Activated CD8-positive, alpha-beta T cell treated with anti-CD3 and anti-CD28 coated beads, Interleukin-2, amount 10 ng/mL, durations not matched to agents 7 days and 5 days (primary cell): ENCODE results near the gene FFAR3. TPM values are rescaled to one million over a fixed set of nuclear protein-coding genes. Genes with fewer than 3 reads are reported as not detected.

Source experiments
- ATAC-seq: fragments of 150-1000 bp; cut with Tn5 transposase; one replicate; pipeline ENCODE4 v1.10.0; 2021; ENCODE audit warnings: moderate library complexity
- CTCF ChIA-PET: fragments of 350-600 bp; sonication (Branson Sonifier 250); formaldehyde crosslinking; loops from one replicate; lab custom pipeline; 2021; ENCODE audit warnings: antibody characterized with exemption; lab: Charles Lee
- POLR2A ChIA-PET: fragments of 350-600 bp; sonication (Branson Sonifier 250); formaldehyde crosslinking; loops from one replicate; lab custom pipeline; 2021; ENCODE audit warnings: antibody characterized with exemption; lab: Charles Lee
- DNase-seq: peaks from one replicate; pipeline ENCODE4 v3.0.0-alpha.2; 2020
- H3K27ac Mint-ChIP-seq: one replicate; pipeline ENCODE4 v1.8.0; 2021; ENCODE audit warnings: mild to moderate bottlenecking, mixed read lengths
- H3K27me3 Mint-ChIP-seq: one replicate; pipeline ENCODE4 v1.8.0; 2021; ENCODE audit warnings: low read depth, mixed read lengths
- H3K36me3 Mint-ChIP-seq: one replicate; pipeline ENCODE4 v1.8.0; 2021; ENCODE audit warnings: low read depth, mixed read lengths
- H3K4me1 Mint-ChIP-seq: one replicate; pipeline ENCODE4 v1.8.0; 2021; ENCODE audit warnings: low read depth, mixed read lengths
- H3K4me3 Mint-ChIP-seq: one replicate; pipeline ENCODE4 v1.8.0; 2021; ENCODE audit warnings: mild to moderate bottlenecking, mixed read lengths
- H3K9me3 Mint-ChIP-seq: one replicate; pipeline ENCODE4 v1.8.0; 2022; ENCODE audit warnings: mixed read lengths; ENCODE audit not compliant: insufficient read depth
- total RNA-seq, 2 experiments: library from RNA; stranded (reverse); gene quantifications; one replicate each; pipeline ENCODE4 v1.2.3, GENCODE V29; 2021

FFAR3 gene
- not detected for total RNA-seq

- ChIA-PET CTCF (interaction anchor here (0.7 to 4.0 kb wide), 7 partner anchors 10 to 137 kb away, joined by 3 to 21 read pairs (median 5); partner anchors contain the start of gene FFAR1), POLR2A (no interaction called here)
- no peak for DNase-seq
- Mint-ChIP-seq H3K36me3 (no peaks in the 10 kb centered on the region), H3K27ac (no peak within 1 kb of the TSS), H3K4me1 (peaks cover 11% of the 10 kb centered on the region), H3K9me3 (no peaks in the 10 kb centered on the region), H3K27me3 (peaks cover 3% of the 10 kb centered on the region), H3K4me3 (no peak within 1 kb of the TSS)
- no peak for ATAC-seq
Measured at GRCh38 chr19:35357867-35358573, at the start of gene FFAR3. FFAR3 (plus strand) TSS chr19:35358460; CDS start chr19:35358891, 431 bp downstream.

DNA sequence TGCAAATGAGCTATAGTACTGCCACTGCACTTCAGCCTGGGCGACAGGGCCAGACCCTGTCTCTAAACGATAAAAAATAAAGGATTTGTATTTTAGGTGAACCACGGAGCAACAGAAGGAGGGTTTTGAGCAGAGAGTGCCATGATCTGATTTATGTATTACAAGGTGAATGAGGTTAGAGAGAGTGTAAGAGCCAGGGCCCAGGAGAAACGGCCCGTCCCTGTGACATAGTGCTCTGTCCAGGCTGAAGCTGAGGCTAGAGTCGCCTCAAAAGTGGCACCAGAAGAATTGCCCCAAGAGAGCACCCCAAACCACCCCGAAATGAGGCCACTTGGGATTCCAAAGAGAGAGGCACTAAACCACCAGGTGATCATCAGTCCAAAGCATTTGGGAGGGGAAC is 49.4 kb upstream of the FFAR3 start:
- ChIA-PET POLR2A (no interaction called here), CTCF (interaction anchor here (1.2 kb wide), 1 partner anchor 159 kb away, joined by 3 read pairs; no protein-coding TSS in a partner anchor)

GRCh38 chr19:35309481-35310279 is 48.6 kb upstream of the FFAR3 start:
- POLR2A ChIA-PET: no interaction called here
- peaks cover 6% of the 10 kb centered on the region for H3K4me1 Mint-ChIP-seq
- no peak overlapping the region for H3K27ac Mint-ChIP-seq
- CTCF ChIA-PET: no interaction called here
- no peak overlapping the region for H3K4me3 Mint-ChIP-seq
- ATAC-seq (no peak), DNase-seq (no peak)
- H3K36me3 Mint-ChIP-seq: no peaks in the 10 kb centered on the region
- H3K9me3 Mint-ChIP-seq: no peaks in the 10 kb centered on the region
- H3K27me3 Mint-ChIP-seq: no peaks in the 10 kb centered on the region

More for the DNA sequence above, 49.4 kb upstream of the FFAR3 start:
- Mint-ChIP-seq H3K27me3 (no peaks in the 10 kb centered on the region), H3K4me1 (peaks cover 6% of the 10 kb centered on the region), H3K9me3 (no peaks in the 10 kb centered on the region), H3K27ac (peak overlapping the region; percentile 4), H3K36me3 (no peaks in the 10 kb centered on the region), H3K4me3 (no peak overlapping the region)
- DNase-seq: no peak
- no peak for ATAC-seq

GRCh38 chr19:35310331-35310730 is 47.9 kb upstream of the FFAR3 start:
- Mint-ChIP-seq H3K27ac (no peak overlapping the region), H3K27me3 (no peaks in the 10 kb centered on the region), H3K4me1 (peaks cover 6% of the 10 kb centered on the region), H3K9me3 (no peaks in the 10 kb centered on the region), H3K36me3 (no peaks in the 10 kb centered on the region), H3K4me3 (no peak overlapping the region)
- POLR2A ChIA-PET: no interaction called here
- CTCF ChIA-PET: no interaction called here
- DNase-seq: no peak
- no peak for ATAC-seq

DNA sequence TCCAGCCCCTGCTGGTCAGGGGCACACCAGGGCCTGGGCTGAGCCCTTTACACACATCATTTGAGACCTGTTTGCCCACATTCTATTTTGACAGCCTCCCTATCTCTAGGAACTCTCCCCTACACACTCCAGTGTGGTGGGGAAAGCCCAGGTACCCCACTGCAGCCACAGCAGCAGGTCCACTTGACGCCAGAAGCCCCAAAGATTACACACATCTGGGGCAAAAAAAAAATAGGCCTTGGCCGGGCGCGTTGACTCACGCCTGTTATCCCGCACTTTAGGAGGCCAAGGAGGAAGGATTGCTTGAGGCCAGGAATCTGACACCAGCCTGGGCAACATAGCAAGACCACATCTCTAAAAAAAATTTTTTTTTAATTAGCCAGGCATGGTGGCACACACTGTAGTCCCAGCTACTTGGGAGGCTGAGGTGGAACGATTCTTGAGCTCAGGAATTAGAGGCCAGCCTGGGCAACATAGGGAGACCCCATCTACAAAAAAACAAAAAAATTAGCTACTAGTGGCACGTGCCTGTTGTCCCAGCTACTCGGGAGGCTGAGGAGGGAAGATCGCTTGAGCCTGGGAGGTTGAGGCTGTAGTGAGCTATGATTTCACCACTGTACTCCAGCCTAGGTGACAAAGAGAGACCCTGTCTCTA is 47.3 kb upstream of the FFAR3 start:
- H3K9me3 Mint-ChIP-seq: no peaks in the 10 kb centered on the region
- no peaks in the 10 kb centered on the region for H3K27me3 Mint-ChIP-seq
- H3K36me3 Mint-ChIP-seq: no peaks in the 10 kb centered on the region
- no peak overlapping the region for H3K27ac Mint-ChIP-seq
- H3K4me3 Mint-ChIP-seq: no peak overlapping the region
- no peak for ATAC-seq
- DNase-seq: no peak
- peaks cover 6% of the 10 kb centered on the region for H3K4me1 Mint-ChIP-seq
- ChIA-PET POLR2A (no interaction called here), CTCF (interaction anchor here (1.1 kb wide), 1 partner anchor 244 kb away, joined by 3 read pairs; no protein-coding TSS in a partner anchor)

DNA sequence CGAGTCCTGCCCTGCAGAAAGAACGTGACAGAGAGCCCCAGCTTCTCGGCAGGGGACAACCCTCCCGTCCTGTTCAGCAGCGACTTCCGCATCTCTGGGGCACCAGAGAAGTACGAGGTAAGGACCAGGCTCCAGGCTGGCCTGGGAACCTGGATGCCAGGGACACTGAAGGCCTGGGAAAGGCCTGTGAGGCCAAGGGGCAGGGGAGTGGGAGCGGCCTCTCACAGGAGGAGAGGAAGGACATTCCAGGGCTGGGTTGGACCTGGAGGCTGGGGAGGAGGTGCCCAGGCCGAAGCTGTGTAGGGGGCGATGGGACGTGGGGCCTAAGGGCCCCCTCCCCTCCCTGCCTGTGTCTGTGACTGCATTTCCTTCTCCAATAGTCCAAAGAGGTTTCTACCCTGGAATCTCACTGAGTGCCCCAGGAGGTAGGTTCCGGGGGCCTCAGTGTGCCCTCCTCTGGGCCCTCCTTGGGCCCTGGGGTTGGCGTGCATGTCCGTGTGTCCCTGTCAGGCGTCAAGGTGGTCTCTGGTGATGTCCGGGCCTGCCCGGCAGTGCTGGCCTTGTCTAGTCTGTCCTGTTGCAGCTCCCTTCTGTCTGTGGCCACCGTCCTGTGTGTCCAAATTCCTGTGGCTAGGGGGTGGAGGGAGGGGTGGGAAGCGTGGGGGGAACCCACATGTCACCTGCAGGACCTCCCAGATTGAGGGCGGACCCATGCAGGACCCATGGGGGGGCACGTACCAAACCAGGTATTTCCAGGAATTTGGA is 46.2 kb upstream of the FFAR3 start:
- H3K27ac Mint-ChIP-seq: no peak overlapping the region
- no peaks in the 10 kb centered on the region for H3K36me3 Mint-ChIP-seq
- peaks cover 6% of the 10 kb centered on the region for H3K4me1 Mint-ChIP-seq
- no peaks in the 10 kb centered on the region for H3K9me3 Mint-ChIP-seq
- no peaks in the 10 kb centered on the region for H3K27me3 Mint-ChIP-seq
- no peak overlapping the region for H3K4me3 Mint-ChIP-seq
- CTCF ChIA-PET: interaction anchor here (1.1 kb wide), 1 partner anchor 246 kb away, joined by 3 read pairs; no protein-coding TSS in a partner anchor
- POLR2A ChIA-PET: no interaction called here
- ATAC-seq: no peak
- DNase-seq: no peak

DNA sequence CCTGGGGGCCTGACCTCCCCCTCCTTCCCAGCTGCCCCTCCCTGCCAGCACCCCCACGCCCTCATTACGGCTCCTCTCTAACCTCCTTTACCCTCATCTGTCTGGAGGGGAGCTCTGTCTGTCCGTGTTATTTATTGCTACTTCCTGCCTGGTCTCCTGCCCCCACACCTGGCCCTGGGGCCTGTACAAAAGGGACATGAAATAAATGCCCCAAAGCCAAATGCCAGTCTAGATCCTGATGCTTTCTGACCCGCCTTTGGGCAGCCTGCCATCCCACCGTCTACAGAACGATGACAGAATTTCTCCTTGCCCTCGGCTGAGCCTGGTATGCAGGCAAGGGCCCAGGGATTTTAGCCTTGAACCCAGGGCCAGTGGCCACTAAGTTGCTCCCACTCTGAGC is 44.7 kb upstream of the FFAR3 start:
- H3K36me3 Mint-ChIP-seq: no peaks in the 10 kb centered on the region
- H3K27ac Mint-ChIP-seq: no peak overlapping the region
- ATAC-seq (no peak), DNase-seq (no peak)
- no peaks in the 10 kb centered on the region for H3K9me3 Mint-ChIP-seq
- H3K27me3 Mint-ChIP-seq: no peaks in the 10 kb centered on the region
- CTCF ChIA-PET: interaction anchor here (1.8 kb wide), 1 partner anchor 197 kb away, joined by 5 read pairs; no protein-coding TSS in a partner anchor
- H3K4me3 Mint-ChIP-seq: no peak overlapping the region
- POLR2A ChIA-PET: no interaction called here
- H3K4me1 Mint-ChIP-seq: peaks cover 8% of the 10 kb centered on the region

DNA sequence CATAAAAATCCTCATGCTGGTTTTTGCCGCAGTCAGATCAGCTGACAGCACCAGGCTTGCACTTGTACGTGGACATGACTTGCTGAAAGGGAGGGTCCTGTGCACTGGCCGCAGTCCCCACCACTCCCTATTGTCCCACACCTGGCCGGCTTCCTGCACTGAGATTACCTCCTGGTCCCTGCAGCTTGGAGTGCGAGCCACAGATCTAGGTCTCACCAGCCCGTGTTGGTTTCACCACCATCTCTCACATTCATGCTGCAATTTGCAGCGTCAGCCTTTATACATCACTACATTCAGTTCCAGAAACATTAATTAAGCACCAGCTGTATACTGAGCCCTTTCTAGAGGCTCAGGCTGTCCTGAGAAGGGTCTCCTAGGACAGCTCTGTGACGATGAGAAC is 44.2 kb upstream of the FFAR3 start:
- POLR2A ChIA-PET: no interaction called here
- DNase-seq (no peak), ATAC-seq (no peak)
- no peaks in the 10 kb centered on the region for H3K36me3 Mint-ChIP-seq
- no peak overlapping the region for H3K4me3 Mint-ChIP-seq
- CTCF ChIA-PET: interaction anchor here (1.7 to 1.8 kb wide), 2 partner anchors 181 to 196 kb away, joined by 4 to 5 read pairs; no protein-coding TSS in a partner anchor
- H3K27ac Mint-ChIP-seq: no peak overlapping the region
- no peaks in the 10 kb centered on the region for H3K27me3 Mint-ChIP-seq
- H3K9me3 Mint-ChIP-seq: no peaks in the 10 kb centered on the region
- H3K4me1 Mint-ChIP-seq: peaks cover 12% of the 10 kb centered on the region

- ChIA-PET CTCF (interaction anchor here (0.6 to 1.8 kb wide), 3 partner anchors 8 to 195 kb away, joined by 3 to 5 read pairs (median 4); no protein-coding TSS in a partner anchor), POLR2A (no interaction called here)
- Mint-ChIP-seq H3K27ac (no peak overlapping the region), H3K4me1 (peaks cover 13% of the 10 kb centered on the region), H3K36me3 (no peaks in the 10 kb centered on the region), H3K9me3 (no peaks in the 10 kb centered on the region), H3K27me3 (no peaks in the 10 kb centered on the region), H3K4me3 (no peak overlapping the region)
- ATAC-seq: no peak
- no peak for DNase-seq
Measured at GRCh38 chr19:35314858-35315470, 43.3 kb upstream of the FFAR3 start.

DNA sequence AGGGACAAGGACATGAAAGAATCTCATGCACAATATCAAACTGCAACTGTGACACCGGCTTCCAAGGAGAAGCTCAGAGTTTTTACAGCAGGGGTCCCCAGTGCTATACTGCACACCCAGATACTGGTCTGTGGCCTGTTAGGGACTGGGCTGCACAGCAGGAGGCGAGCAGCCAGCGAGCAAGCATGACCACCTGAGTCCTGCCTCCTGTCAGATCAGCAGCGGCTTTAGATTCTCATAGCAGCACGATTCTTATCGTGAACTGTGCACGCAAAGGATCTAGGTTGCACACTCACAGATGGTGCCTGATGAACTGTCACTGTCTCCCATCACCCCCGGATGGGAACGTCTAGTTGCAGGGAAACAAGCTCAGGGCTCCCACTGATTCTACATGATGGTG is 42.4 kb upstream of the FFAR3 start:
- no peak overlapping the region for H3K4me3 Mint-ChIP-seq
- DNase-seq: no peak
- no peak for ATAC-seq
- no peaks in the 10 kb centered on the region for H3K27me3 Mint-ChIP-seq
- ChIA-PET CTCF (no interaction called here), POLR2A (no interaction called here)
- no peaks in the 10 kb centered on the region for H3K9me3 Mint-ChIP-seq
- H3K27ac Mint-ChIP-seq: no peak overlapping the region
- H3K4me1 Mint-ChIP-seq: peaks cover 8% of the 10 kb centered on the region
- no peaks in the 10 kb centered on the region for H3K36me3 Mint-ChIP-seq

- Mint-ChIP-seq H3K4me1 (peaks cover 8% of the 10 kb centered on the region), H3K27ac (no peak overlapping the region), H3K4me3 (no peak overlapping the region), H3K36me3 (no peaks in the 10 kb centered on the region), H3K27me3 (peaks cover 1% of the 10 kb centered on the region), H3K9me3 (no peaks in the 10 kb centered on the region)
- ATAC-seq (no peak), DNase-seq (no peak)
- POLR2A ChIA-PET: no interaction called here
- CTCF ChIA-PET: no interaction called here
Measured at GRCh38 chr19:35316560-35316959, 41.7 kb upstream of the FFAR3 start.
